Measurements from ENCODE around the gene LPP. TPM values are rescaled to one million over a fixed set of nuclear protein-coding genes. Genes with fewer than 3 reads are reported as not detected.

The LPP gene
- total RNA-seq, 1 experiment from 2014 or later: 120 TPM

- Mint-ChIP-seq H3K27me3 (ENCODE audit: insufficient read depth, unreplicated experiment) (no peaks in the 10 kb centered on the region), H3K27ac (ENCODE audit: unreplicated experiment) (no peak overlapping the region), H3K4me1 (ENCODE audit: low read depth, unreplicated experiment) (peaks cover 19% of the 10 kb centered on the region), H3K36me3 (ENCODE audit: insufficient read depth, unreplicated experiment) (no peaks in the 10 kb centered on the region), H3K9me3 (ENCODE audit: unreplicated experiment) (no peaks in the 10 kb centered on the region), H3K4me3 (ENCODE audit: unreplicated experiment) (no peak overlapping the region)
- H3K36me3 ChIP-seq (ENCODE audit: control insufficient read depth, insufficient read depth, low read length): no peaks in the 10 kb centered on the region
- ChIA-PET POLR2A (no interaction called here), CTCF (no interaction called here)
- H3K4me3 ChIP-seq (ENCODE audit: low read depth, low read length): no peak overlapping the region
- BruUV-seq (replicated peaks): no TSS peak
- TF ChIP-seq, protein P1, sequence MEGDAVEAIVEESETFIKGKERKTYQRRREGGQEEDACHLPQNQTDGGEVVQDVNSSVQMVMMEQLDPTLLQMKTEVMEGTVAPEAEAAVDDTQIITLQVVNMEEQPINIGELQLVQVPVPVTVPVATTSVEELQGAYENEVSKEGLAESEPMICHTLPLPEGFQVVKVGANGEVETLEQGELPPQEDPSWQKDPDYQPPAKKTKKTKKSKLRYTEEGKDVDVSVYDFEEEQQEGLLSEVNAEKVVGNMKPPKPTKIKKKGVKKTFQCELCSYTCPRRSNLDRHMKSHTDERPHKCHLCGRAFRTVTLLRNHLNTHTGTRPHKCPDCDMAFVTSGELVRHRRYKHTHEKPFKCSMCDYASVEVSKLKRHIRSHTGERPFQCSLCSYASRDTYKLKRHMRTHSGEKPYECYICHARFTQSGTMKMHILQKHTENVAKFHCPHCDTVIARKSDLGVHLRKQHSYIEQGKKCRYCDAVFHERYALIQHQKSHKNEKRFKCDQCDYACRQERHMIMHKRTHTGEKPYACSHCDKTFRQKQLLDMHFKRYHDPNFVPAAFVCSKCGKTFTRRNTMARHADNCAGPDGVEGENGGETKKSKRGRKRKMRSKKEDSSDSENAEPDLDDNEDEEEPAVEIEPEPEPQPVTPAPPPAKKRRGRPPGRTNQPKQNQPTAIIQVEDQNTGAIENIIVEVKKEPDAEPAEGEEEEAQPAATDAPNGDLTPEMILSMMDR (IDR thresholded peaks at IDR 0.05; ENCODE audit: insufficient read depth in 1 of 2, low read depth in 1 of 2, low read length in 1 of 2, severe bottlenecking in 1 of 2, unreplicated experiment in 1 of 2): no peak
- no peaks in the 10 kb centered on the region for H3K9me3 ChIP-seq
- H3K27me3 ChIP-seq (replicated peaks; ENCODE audit: control insufficient read depth, insufficient read depth, low read length): no peaks in the 10 kb centered on the region
- no peaks in the 10 kb centered on the region for H3K4me1 ChIP-seq
- intact Hi-C loops (cut with micrococcal nuclease; ENCODE audit: unreplicated experiment): no loop called here
- DNase-seq: no peak
Measured at GRCh38 chr3:188139466-188139865, 14.5 kb upstream of the LPP start.

- peaks cover 11% of the 10 kb centered on the region for H3K9me3 Mint-ChIP-seq (ENCODE audit: unreplicated experiment)
- Histone ChIP-seq H3K4me1 (peaks cover 22% of the 10 kb centered on the region), H3K4me3 (ENCODE audit: low read depth, low read length) (no peak overlapping the region), H3K36me3 (ENCODE audit: control insufficient read depth, insufficient read depth, low read length) (no peaks in the 10 kb centered on the region), H3K9me3 (no peaks in the 10 kb centered on the region), H3K27me3 (replicated peaks; ENCODE audit: control insufficient read depth, insufficient read depth, low read length) (no peaks in the 10 kb centered on the region)
- BruUV-seq (replicated peaks): no TSS peak
- intact Hi-C loops (cut with micrococcal nuclease; ENCODE audit: unreplicated experiment): no loop called here
- no peaks in the 10 kb centered on the region for H3K36me3 Mint-ChIP-seq (ENCODE audit: insufficient read depth, unreplicated experiment)
- DNase-seq: no peak
- POLR2A ChIA-PET: no interaction called here
- H3K4me3 Mint-ChIP-seq (ENCODE audit: unreplicated experiment): no peak overlapping the region
- TF ChIP-seq, protein P1 (IDR thresholded peaks at IDR 0.05; ENCODE audit: insufficient read depth in 1 of 2, low read depth in 1 of 2, low read length in 1 of 2, severe bottlenecking in 1 of 2, unreplicated experiment in 1 of 2): no peak
- CTCF ChIA-PET: no interaction called here
- no peak overlapping the region for H3K27ac Mint-ChIP-seq (ENCODE audit: unreplicated experiment)
- no peaks in the 10 kb centered on the region for H3K27me3 Mint-ChIP-seq (ENCODE audit: insufficient read depth, unreplicated experiment)
- peaks cover 6% of the 10 kb centered on the region for H3K4me1 Mint-ChIP-seq (ENCODE audit: low read depth, unreplicated experiment)
Measured at GRCh38 chr3:188146219-188146618, 7.7 kb upstream of the LPP start.

GRCh38 chr3:188147782-188148181 is 6.2 kb upstream of the LPP start:
- H3K9me3 Mint-ChIP-seq (ENCODE audit: unreplicated experiment): peaks cover 11% of the 10 kb centered on the region
- BruUV-seq (replicated peaks): no TSS peak
- POLR2A ChIA-PET: no interaction called here
- H3K9me3 ChIP-seq: no peaks in the 10 kb centered on the region
- no peaks in the 10 kb centered on the region for H3K36me3 ChIP-seq (ENCODE audit: control insufficient read depth, insufficient read depth, low read length)
- intact Hi-C loops (cut with micrococcal nuclease; ENCODE audit: unreplicated experiment): no loop called here
- H3K27me3 ChIP-seq (replicated peaks; ENCODE audit: control insufficient read depth, insufficient read depth, low read length): no peaks in the 10 kb centered on the region
- H3K27ac Mint-ChIP-seq (ENCODE audit: unreplicated experiment): peak overlapping the region; percentile 2
- no peak overlapping the region for H3K4me3 ChIP-seq (ENCODE audit: low read depth, low read length)
- no peak for DNase-seq
- no peaks in the 10 kb centered on the region for H3K27me3 Mint-ChIP-seq (ENCODE audit: insufficient read depth, unreplicated experiment)
- no peaks in the 10 kb centered on the region for H3K36me3 Mint-ChIP-seq (ENCODE audit: insufficient read depth, unreplicated experiment)
- peaks cover 7% of the 10 kb centered on the region for H3K4me1 Mint-ChIP-seq (ENCODE audit: low read depth, unreplicated experiment)
- H3K4me3 Mint-ChIP-seq (ENCODE audit: unreplicated experiment): no peak overlapping the region
- CTCF ChIA-PET: no interaction called here
- TF ChIP-seq, protein P1 (IDR thresholded peaks at IDR 0.05; ENCODE audit: insufficient read depth in 1 of 2, low read depth in 1 of 2, low read length in 1 of 2, severe bottlenecking in 1 of 2, unreplicated experiment in 1 of 2): no peak
- peaks cover 31% of the 10 kb centered on the region for H3K4me1 ChIP-seq

Data from Caco-2 (cell line).